HG02970 (cell line): ENCODE data around the gene DPP7.

ENCODE experiments used
- ATAC-seq: cut with Tn5 transposase; IDR thresholded peaks from one replicate; pipeline ENCODE4 v1.9.1; 2021; ENCODE audit warnings: mild to moderate bottlenecking, moderate library complexity, moderate number of reproducible peaks; ENCODE audit not compliant: unreplicated experiment, low FRiP score

Gene DPP7

GRCh38 chr9:137114613-137115393 lies at the start of gene DPP7:
Gene DPP7 (minus strand): TSS chr9:137114733. CDS start chr9:137114713, 20 bp downstream.
- peak; percentile 75 for ATAC-seq

DNA sequence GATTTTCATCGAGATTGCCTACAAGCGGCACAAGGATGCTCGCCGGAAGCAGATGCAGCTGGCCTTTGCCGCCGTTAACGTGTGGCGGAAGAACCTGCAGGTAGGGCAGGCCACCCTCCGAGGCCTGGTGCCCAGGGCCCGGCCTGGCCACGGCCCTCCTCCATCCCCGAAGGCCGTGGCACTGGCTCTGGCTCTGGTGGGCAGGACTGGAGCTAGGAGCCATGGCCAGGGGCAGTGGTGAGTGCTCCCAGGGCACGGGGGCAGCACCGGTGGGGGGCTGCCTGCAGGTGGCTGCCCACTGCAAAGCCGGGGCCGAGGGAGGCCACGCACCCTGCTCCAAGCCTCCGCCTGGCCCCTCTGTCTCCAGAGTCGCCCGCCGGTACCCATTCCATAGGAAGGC lies 49.3 kb upstream of the DPP7 start:
- ATAC-seq = no peak

GRCh38 chr9:137163365-137163715 lies 48.8 kb upstream of the DPP7 start:
- ATAC-seq = no peak

- no peak for ATAC-seq
Observed at GRCh38 chr9:137162505-137163364, 48.2 kb upstream of the DPP7 start.

GRCh38 chr9:137161558-137162486 lies 47.3 kb upstream of the DPP7 start:
- no peak for ATAC-seq

GRCh38 chr9:137160716-137161557 lies 46.4 kb upstream of the DPP7 start:
- no peak for ATAC-seq

- ATAC-seq = no peak
Observed at GRCh38 chr9:137160054-137160425, 45.5 kb upstream of the DPP7 start.

GRCh38 chr9:137159105-137160053 lies 44.8 kb upstream of the DPP7 start:
- ATAC-seq = no peak

GRCh38 chr9:137158625-137159024 lies 44.1 kb upstream of the DPP7 start:
- no peak for ATAC-seq

- ATAC-seq = no peak
Observed at GRCh38 chr9:137157618-137158415, 43.3 kb upstream of the DPP7 start.

- no peak for ATAC-seq
Observed at GRCh38 chr9:137156567-137157375, 42.2 kb upstream of the DPP7 start.

DNA sequence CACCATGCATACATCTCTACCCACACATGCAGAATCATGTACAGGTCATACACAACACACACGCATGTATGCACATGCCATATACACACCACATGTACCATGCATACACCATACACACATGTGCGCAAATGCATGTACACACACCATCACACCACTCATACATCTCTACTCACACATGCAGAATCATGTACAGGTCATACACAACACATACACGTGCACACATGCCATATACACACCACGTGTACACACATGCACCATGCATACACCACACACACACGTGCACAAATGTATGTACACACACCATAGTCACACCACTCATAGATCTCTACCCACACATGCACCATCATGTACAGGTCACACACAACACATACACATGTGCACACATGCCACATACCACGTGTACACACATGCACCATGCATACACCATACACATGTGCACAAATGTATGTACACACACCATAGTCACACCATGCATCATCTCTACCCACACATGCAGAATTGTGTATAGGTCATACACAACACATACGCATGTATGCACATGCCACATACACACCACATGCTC lies 38.4 kb upstream of the DPP7 start:
- no peak for ATAC-seq

- ATAC-seq = peak; percentile 47
Observed at GRCh38 chr9:137150617-137151457, 36.3 kb upstream of the DPP7 start.

- ATAC-seq = peak; percentile 27
Observed at GRCh38 chr9:137149942-137150616, 35.5 kb upstream of the DPP7 start.

GRCh38 chr9:137149363-137149762 lies 34.8 kb upstream of the DPP7 start:
- no peak for ATAC-seq
